Liver (tissue), 9 donors: Measurements from ENCODE around the gene ATIC. TPM values are rescaled to one million over a fixed set of nuclear protein-coding genes. Genes with fewer than 3 reads are reported as not detected.

Source experiments
- DNase-seq: peaks from one replicate; pipeline ENCODE4 v3.0.0-alpha.2; 2017; ENCODE audit warnings: low spot score
- H3K27ac ChIP-seq, 2 donors: one replicate each; pipeline ENCODE4 v1.7.0; 2013; ENCODE audit warnings: inconsistent platforms in 2 of 2, low read length in 2 of 2, control low read depth in 1 of 2, low read depth in 1 of 2, mild to moderate bottlenecking in 1 of 2
- H3K27me3 ChIP-seq, 4 donors: one replicate each; pipeline versions ENCODE4 v1.6.1 to v1.7.0; 2013; ENCODE audit warnings: low read length in 3 of 4, inconsistent platforms in 1 of 4, mild to moderate bottlenecking in 1 of 4, moderate library complexity in 1 of 4; ENCODE audit not compliant: control insufficient read depth in 4 of 4, insufficient read depth in 4 of 4
- H3K36me3 ChIP-seq, 4 donors: one replicate each; pipeline versions ENCODE4 v1.6.1 to v1.7.0; 2013; ENCODE audit warnings: low read length in 3 of 4, mild to moderate bottlenecking in 3 of 4, low read depth in 1 of 4, moderate library complexity in 1 of 4; ENCODE audit not compliant: control insufficient read depth in 4 of 4, insufficient read depth in 3 of 4
- H3K4me1 ChIP-seq, 4 donors: one replicate each; pipeline versions ENCODE4 v1.6.1 to v1.7.0; 2013; ENCODE audit warnings: low read length in 3 of 4, mild to moderate bottlenecking in 3 of 4, moderate library complexity in 1 of 4; ENCODE audit not compliant: control insufficient read depth in 4 of 4, insufficient read depth in 4 of 4
- H3K4me3 ChIP-seq, 3 donors: one replicate each; pipeline versions ENCODE4 v1.6.1 to v1.7.0; 2013; ENCODE audit warnings: low read length in 3 of 3, control low read depth in 1 of 3, low read depth in 1 of 3, mild to moderate bottlenecking in 1 of 3
- H3K9ac ChIP-seq, 2 donors: one replicate each; pipeline ENCODE4 v1.7.0; 2013; ENCODE audit warnings: low read length in 2 of 2, mild to moderate bottlenecking in 2 of 2, moderate library complexity in 2 of 2, control low read depth in 1 of 2, low read depth in 1 of 2
- H3K9me3 ChIP-seq, 4 donors: one replicate each; pipeline versions ENCODE4 v1.6.1 to v1.7.0; 2013; ENCODE audit warnings: low read length in 3 of 4; ENCODE audit not compliant: control insufficient read depth in 4 of 4
- ATF3 ChIP-seq: IDR thresholded peaks from 2 replicates; pipeline ENCODE4 v1.6.1; 2016; ENCODE audit warnings: antibody characterized with exemption
- EGR1 ChIP-seq, 2 donors: IDR thresholded peaks; 2 replicates each; pipeline ENCODE4 v1.6.1; 2016 to 2018; ENCODE audit warnings: antibody characterized with exemption in 2 of 2, low read depth in 2 of 2
- FOXA1 ChIP-seq: IDR thresholded peaks from 2 replicates; pipeline ENCODE4 v1.6.1; 2016; ENCODE audit warnings: antibody characterized with exemption
- FOXA2 ChIP-seq: IDR thresholded peaks from 2 replicates; pipeline ENCODE4 v1.6.1; 2016; ENCODE audit warnings: antibody characterized with exemption
- GABPA ChIP-seq, 2 donors: IDR thresholded peaks in 1 of 2; conservative IDR thresholded peaks in 1 of 2; 2 replicates each; pipeline ENCODE4 v1.6.1; 2016; ENCODE audit warnings: antibody characterized with exemption in 2 of 2, mild to moderate bottlenecking in 1 of 2, moderate library complexity in 1 of 2
- HNF4A ChIP-seq, 2 donors: conservative IDR thresholded peaks; 2 replicates each; pipeline ENCODE4 v1.6.1; 2016; ENCODE audit warnings: antibody characterized with exemption in 2 of 2, mild to moderate bottlenecking in 2 of 2
- HNF4G ChIP-seq: IDR thresholded peaks from 2 replicates; pipeline ENCODE4 v1.6.1; 2016; ENCODE audit warnings: antibody characterized with exemption
- JUND ChIP-seq, 2 donors: IDR thresholded peaks; 2 replicates each; pipeline ENCODE4 v1.6.1; 2016; ENCODE audit warnings: antibody characterized with exemption in 2 of 2
- MAX ChIP-seq: IDR thresholded peaks from 2 replicates; pipeline ENCODE4 v1.6.1; 2016; ENCODE audit warnings: antibody characterized with exemption
- NR2F2 ChIP-seq: IDR thresholded peaks from 2 replicates; pipeline ENCODE4 v1.6.1; 2016; ENCODE audit warnings: antibody characterized with exemption
- RAD21 ChIP-seq, 2 donors: IDR thresholded peaks; 2 replicates each; pipeline ENCODE4 v1.6.1; 2016; ENCODE audit warnings: antibody characterized with exemption in 2 of 2, mild to moderate bottlenecking in 2 of 2
- REST ChIP-seq: IDR thresholded peaks from 2 replicates; pipeline ENCODE4 v1.6.1; 2016; ENCODE audit warnings: antibody characterized with exemption, mild to moderate bottlenecking
- RXRA ChIP-seq, 2 donors: IDR thresholded peaks; 2 replicates each; pipeline ENCODE4 v1.6.1; 2017 to 2018; ENCODE audit warnings: antibody characterized with exemption in 2 of 2, mild to moderate bottlenecking in 1 of 2
- SP1 ChIP-seq: IDR thresholded peaks from 2 replicates; pipeline ENCODE4 v1.6.1; 2018; ENCODE audit warnings: antibody characterized with exemption, mild to moderate bottlenecking
- TAF1 ChIP-seq: conservative IDR thresholded peaks from 2 replicates; pipeline ENCODE4 v1.6.1; 2016; ENCODE audit warnings: antibody characterized with exemption, mild to moderate bottlenecking
- YY1 ChIP-seq: IDR thresholded peaks from 2 replicates; pipeline ENCODE4 v1.6.1; 2016; ENCODE audit warnings: antibody characterized with exemption, mild to moderate bottlenecking
- ZBTB33 ChIP-seq: IDR thresholded peaks from 2 replicates; pipeline ENCODE4 v1.6.1; 2016; ENCODE audit warnings: antibody characterized with exemption
- WGBS: extraction: QIAGEN DNeasy Blood & Tissue Kit; methylation state at CpG from one replicate; pipeline ENCODE4 v1.1.7; 2013; 5-methylcytosine and 5-hydroxymethylcytosine counted together
- polyA plus RNA-seq, 2 donors: library from polyadenylated mRNA; stranded (reverse) in 1 of 2; unstranded in 1 of 2; fragments of 200-250 nt in 1 of 2; fragments of >200 nt in 1 of 2; fragmentation: Nextera tagmentation in 1 of 2; extraction: Ambion mirVana in 1 of 2; gene quantifications; one replicate each; pipeline versions ENCODE4 v1.2.1 to v1.2.3, GENCODE V29; 2013 to 2015
- total RNA-seq, 2 donors: library from RNA; depleted of rRNA; stranded (reverse); fragments of >200 nt; gene quantifications; one replicate each; pipeline ENCODE4 v1.2.3, GENCODE V29; 2014
- TF ChIP-seq, protein P1 (sequence below): fragments of 150-350 bp; IDR thresholded peaks from 2 replicates; pipeline ENCODE4 v1.5.1; 2017; ENCODE audit warnings: improper control_type of control experiment, low read depth, low read length; ENCODE audit not compliant: missing input control
- donor health status: healthy.
- donor health status: healthy.
- donor health status: healthy.
- donor health status: healthy.
- donor health status: healthy.

The ATIC gene
- total and polyA plus RNA-seq, 4 donors = 22.9 to 50.0 (median 36.0) TPM

DNA sequence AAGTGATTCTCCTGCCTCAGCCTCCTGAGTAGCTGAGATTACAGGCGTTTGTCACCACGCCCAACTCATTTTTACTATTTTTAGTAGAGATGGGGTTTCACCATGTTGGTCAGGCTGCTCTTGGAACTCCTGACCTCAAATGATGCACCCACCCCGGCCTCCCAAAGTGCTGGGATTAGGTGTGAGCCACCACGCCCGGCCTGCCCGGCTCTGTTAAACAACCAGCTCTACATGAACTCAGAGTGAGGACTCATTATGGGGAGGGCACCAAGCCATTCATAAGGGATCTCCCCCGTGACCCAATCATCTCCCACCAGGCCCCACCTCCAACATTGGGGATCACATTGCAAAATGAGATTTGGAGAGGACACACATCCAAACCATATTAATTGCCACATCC, 8.8 kb downstream of the ATIC start:
- Histone ChIP-seq H3K4me1 (no peaks in the 10 kb centered on the region), H3K27ac (no peak overlapping the region), H3K36me3 (peaks cover 3 to 27% (median 19%) of the 10 kb centered on the region in 4 donors), H3K9ac (no peak overlapping the region), H3K9me3 (no peaks in the 10 kb centered on the region), H3K4me3 (no peak overlapping the region), H3K27me3 (no peaks in the 10 kb centered on the region)
- TF ChIP-seq ATF3 (no peak), HNF4G (no peak), NR2F2 (no peak), MAX (no peak), YY1 (no peak), FOXA1 (no peak), ZBTB33 (no peak), JUND (IDR thresholded peaks at IDR 0.05) (no peak), HNF4A (conservative IDR thresholded peaks at IDR 0.05) (no peak), SP1 (no peak), EGR1 (IDR thresholded peaks at IDR 0.05; ENCODE audit: low read depth in 2 of 2) (no peak), RAD21 (IDR thresholded peaks at IDR 0.05) (no peak), TAF1 (no peak), GABPA (IDR thresholded peaks at IDR 0.05 in 1 of 2, conservative IDR thresholded peaks at IDR 0.05 in 1 of 2) (no peak), REST (no peak), RXRA (IDR thresholded peaks at IDR 0.05) (no peak), FOXA2 (no peak)
- TF ChIP-seq, protein P1, sequence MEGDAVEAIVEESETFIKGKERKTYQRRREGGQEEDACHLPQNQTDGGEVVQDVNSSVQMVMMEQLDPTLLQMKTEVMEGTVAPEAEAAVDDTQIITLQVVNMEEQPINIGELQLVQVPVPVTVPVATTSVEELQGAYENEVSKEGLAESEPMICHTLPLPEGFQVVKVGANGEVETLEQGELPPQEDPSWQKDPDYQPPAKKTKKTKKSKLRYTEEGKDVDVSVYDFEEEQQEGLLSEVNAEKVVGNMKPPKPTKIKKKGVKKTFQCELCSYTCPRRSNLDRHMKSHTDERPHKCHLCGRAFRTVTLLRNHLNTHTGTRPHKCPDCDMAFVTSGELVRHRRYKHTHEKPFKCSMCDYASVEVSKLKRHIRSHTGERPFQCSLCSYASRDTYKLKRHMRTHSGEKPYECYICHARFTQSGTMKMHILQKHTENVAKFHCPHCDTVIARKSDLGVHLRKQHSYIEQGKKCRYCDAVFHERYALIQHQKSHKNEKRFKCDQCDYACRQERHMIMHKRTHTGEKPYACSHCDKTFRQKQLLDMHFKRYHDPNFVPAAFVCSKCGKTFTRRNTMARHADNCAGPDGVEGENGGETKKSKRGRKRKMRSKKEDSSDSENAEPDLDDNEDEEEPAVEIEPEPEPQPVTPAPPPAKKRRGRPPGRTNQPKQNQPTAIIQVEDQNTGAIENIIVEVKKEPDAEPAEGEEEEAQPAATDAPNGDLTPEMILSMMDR = no peak
- 93% methylated on average over 7 of the region's 7 CpGs for WGBS
- DNase-seq = no peak
